Prostate gland (tissue), 2 donors: ENCODE measurements around the gene PRDX2. TPM values are rescaled to one million over a fixed set of nuclear protein-coding genes. Genes with fewer than 3 reads are reported as not detected.

ENCODE experiments used
- DNase-seq: peaks from one replicate; pipeline ENCODE4 v3.0.0-alpha.2; 2019; ENCODE audit warnings: low spot score
- H3K27ac ChIP-seq, 2 donors: fragments of 200-600 bp; sonication (generic); 2 replicates each; pipeline ENCODE4 v1.5.1; 2017 to 2019
- H3K27me3 ChIP-seq: fragments of 200-600 bp; sonication (generic); replicated peaks from 2 replicates; pipeline ENCODE4 v1.5.1; 2019; ENCODE audit not compliant: insufficient read depth
- H3K36me3 ChIP-seq, 2 donors: fragments of 200-600 bp; sonication (generic); 1 replicate in 1 of 2; 2 replicates in 1 of 2; pipeline versions ENCODE4 v1.5.1 to v1.8.1; 2017 to 2019
- H3K4me1 ChIP-seq: fragments of 200-600 bp; sonication (generic); replicated peaks from 2 replicates; pipeline ENCODE4 v1.5.1; 2019
- H3K4me3 ChIP-seq, 2 donors: fragments of 200-600 bp; sonication (generic); 2 replicates each; pipeline ENCODE4 v1.5.1; 2017 to 2019
- H3K9me3 ChIP-seq: fragments of 200-600 bp; sonication (generic); 2 replicates; pipeline ENCODE4 v1.5.1; 2017
- POLR2A ChIP-seq: fragments of 450-650 bp; IDR thresholded peaks from one replicate; pipeline ENCODE4 v1.6.1; 2016; ENCODE audit warnings: antibody characterized with exemption, mild to moderate bottlenecking
- POLR2AphosphoS5 ChIP-seq: sonication (generic); formaldehyde crosslinking; IDR thresholded peaks from one replicate; pipeline ENCODE4 v1.6.1; 2017; ENCODE audit warnings: antibody characterized with exemption
- WGBS: methylation state at CpG from one replicate; pipeline ENCODE4 v1.1.5; 2018; 5-methylcytosine and 5-hydroxymethylcytosine counted together
- intact Hi-C: fragments of 100-400 bp; cut with DNase I; formaldehyde crosslinking; loops from one replicate; pipeline ENCODE4 v1.14.2; 2022
- total RNA-seq, 2 donors: library from RNA; depleted of rRNA; stranded (reverse); fragments of >200 nt; gene quantifications; one replicate each; pipeline ENCODE4 v1.1.0, GENCODE V29; 2016
- TF ChIP-seq, protein P1 (sequence below), 4 experiments: fragments of 200-600 bp in 2 of 4; fragments of 450-650 bp in 2 of 4; sonication (generic) in 2 of 4; IDR thresholded peaks; 1 replicate in 3 of 4; 2 replicates in 1 of 4; pipeline ENCODE4 v1.5.1; 2016 to 2019; ENCODE audit warnings: antibody characterized with exemption in 4 of 4, mild to moderate bottlenecking in 2 of 4, moderate library complexity in 2 of 4

Gene PRDX2
- total RNA-seq, 2 donors from 2014 or later, result 256 to 548 TPM

DNA sequence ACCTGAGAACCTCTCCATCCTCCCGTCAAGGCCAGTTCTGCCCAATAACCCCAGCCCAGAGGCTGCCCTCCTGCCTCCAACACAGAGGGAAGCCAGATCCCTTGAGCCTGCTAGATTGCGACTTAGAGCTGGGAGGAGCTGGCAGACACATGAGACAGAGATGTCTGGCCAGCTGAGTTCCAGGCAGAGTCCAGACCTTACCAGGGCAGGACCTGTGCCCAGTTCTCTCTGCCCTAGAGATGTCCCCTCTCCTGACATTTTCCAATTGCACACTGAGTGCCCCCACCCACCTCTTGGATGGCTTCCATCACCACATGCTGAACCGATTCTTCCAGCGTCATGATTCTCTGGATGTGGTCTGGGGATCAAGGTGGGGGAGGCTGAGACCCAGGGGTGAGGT lies 29.3 kb downstream of the PRDX2 start:
- WGBS, result 75% methylated on average over 4 of the region's 4 CpGs
- Histone ChIP-seq H3K27ac (no peak overlapping the region), H3K36me3 (no peaks in the 10 kb centered on the region), H3K27me3 (no peaks in the 10 kb centered on the region), H3K9me3 (no peaks in the 10 kb centered on the region), H3K4me3 (no peak overlapping the region), H3K4me1 (peaks cover 3% of the 10 kb centered on the region)
- TF ChIP-seq POLR2AphosphoS5 (no peak), POLR2A (no peak)
- TF ChIP-seq, protein P1, sequence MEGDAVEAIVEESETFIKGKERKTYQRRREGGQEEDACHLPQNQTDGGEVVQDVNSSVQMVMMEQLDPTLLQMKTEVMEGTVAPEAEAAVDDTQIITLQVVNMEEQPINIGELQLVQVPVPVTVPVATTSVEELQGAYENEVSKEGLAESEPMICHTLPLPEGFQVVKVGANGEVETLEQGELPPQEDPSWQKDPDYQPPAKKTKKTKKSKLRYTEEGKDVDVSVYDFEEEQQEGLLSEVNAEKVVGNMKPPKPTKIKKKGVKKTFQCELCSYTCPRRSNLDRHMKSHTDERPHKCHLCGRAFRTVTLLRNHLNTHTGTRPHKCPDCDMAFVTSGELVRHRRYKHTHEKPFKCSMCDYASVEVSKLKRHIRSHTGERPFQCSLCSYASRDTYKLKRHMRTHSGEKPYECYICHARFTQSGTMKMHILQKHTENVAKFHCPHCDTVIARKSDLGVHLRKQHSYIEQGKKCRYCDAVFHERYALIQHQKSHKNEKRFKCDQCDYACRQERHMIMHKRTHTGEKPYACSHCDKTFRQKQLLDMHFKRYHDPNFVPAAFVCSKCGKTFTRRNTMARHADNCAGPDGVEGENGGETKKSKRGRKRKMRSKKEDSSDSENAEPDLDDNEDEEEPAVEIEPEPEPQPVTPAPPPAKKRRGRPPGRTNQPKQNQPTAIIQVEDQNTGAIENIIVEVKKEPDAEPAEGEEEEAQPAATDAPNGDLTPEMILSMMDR (IDR thresholded peaks at IDR 0.05), result no peak
- intact Hi-C loops, result loop anchor here (5.0 kb wide), 1 partner anchor 35 kb away; the partner anchor contains the start of gene RNASEH2A
- DNase-seq, result no peak

- Histone ChIP-seq H3K4me1 (peaks cover 3% of the 10 kb centered on the region), H3K27ac (no peak overlapping the region), H3K4me3 (no peak overlapping the region), H3K27me3 (no peaks in the 10 kb centered on the region), H3K36me3 (no peaks in the 10 kb centered on the region), H3K9me3 (no peaks in the 10 kb centered on the region)
- no peak for DNase-seq
- WGBS, result 95% methylated on average over 13 of the region's 13 CpGs
- intact Hi-C loops, result loop anchor here (5.0 kb wide), 1 partner anchor 36 kb away; the partner anchor contains the start of gene RNASEH2A
- TF ChIP-seq POLR2AphosphoS5 (no peak), POLR2A (no peak)
- TF ChIP-seq, protein P1 (IDR thresholded peaks at IDR 0.05), result no peak
These were observed 30.7 kb downstream of the PRDX2 start for GRCh38 chr19:12770922-12771321.

DNA sequence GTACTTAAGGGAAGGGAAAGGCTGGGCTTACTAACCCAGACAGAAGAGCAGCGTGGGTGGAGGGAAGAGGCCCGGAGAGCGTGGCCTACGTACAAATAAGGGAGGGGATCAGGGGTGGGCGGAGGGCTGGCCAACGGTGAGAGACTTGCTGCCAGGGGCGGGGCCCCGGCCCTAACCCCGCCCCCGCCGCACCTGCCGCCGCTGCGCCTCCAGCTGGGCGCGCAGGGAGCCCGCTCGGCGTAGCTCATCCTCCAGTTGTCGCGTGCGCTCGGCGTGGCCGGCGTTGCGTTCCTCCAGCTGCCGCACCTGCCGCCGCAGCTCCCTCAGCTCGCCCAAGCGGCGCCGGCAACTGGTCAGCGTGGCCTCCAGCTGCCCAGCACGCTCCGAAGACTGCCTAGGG lies 31.9 kb downstream of the PRDX2 start:
- WGBS, result 44% methylated on average over 31 of the region's 37 CpGs
- Histone ChIP-seq H3K36me3 (peaks cover 0 to 3% of the 10 kb centered on the region in 2 donors), H3K4me1 (peaks cover 2% of the 10 kb centered on the region), H3K27me3 (no peaks in the 10 kb centered on the region), H3K27ac (no peak overlapping the region), H3K4me3 (no peak overlapping the region), H3K9me3 (no peaks in the 10 kb centered on the region)
- DNase-seq, result no peak
- intact Hi-C loops, result loop anchor here (5.0 kb wide), 1 partner anchor 38 kb away; the partner anchor contains the start of gene RNASEH2A
- TF ChIP-seq POLR2A (no peak), POLR2AphosphoS5 (no peak)
- TF ChIP-seq, protein P1 (IDR thresholded peaks at IDR 0.05), result no peak

DNA sequence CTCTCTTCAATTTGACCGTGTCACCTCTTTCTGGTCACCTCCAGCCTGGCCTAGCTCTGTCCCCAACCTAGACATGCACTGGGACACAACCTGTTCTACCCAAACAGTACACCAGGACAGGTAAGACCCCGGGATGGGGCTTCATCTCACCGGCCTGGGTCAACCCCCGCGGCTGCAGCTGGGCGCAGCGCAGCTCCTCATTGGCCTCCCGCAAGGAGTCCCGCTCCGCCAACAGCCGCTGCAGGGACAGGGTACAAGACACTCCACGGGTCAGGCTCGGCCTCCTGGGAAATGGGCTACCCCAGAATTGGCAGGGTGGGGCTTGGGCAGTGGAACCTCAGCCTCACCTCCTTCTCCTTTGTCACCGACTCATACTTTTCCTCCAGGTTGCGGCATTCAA lies 33.9 kb downstream of the PRDX2 start:
- Histone ChIP-seq H3K27ac (no peak overlapping the region), H3K4me1 (no peaks in the 10 kb centered on the region), H3K4me3 (no peak overlapping the region), H3K9me3 (no peaks in the 10 kb centered on the region), H3K27me3 (no peaks in the 10 kb centered on the region), H3K36me3 (peaks cover 2 to 5% of the 10 kb centered on the region in 2 donors)
- 91% methylated on average over 15 of the region's 15 CpGs for WGBS
- no peak for TF ChIP-seq POLR2A
- TF ChIP-seq, protein P1 (IDR thresholded peaks at IDR 0.05), result no peak
- no peak for TF ChIP-seq POLR2AphosphoS5
- no peak for DNase-seq
- intact Hi-C loops, result loop anchor here (2.0 kb wide), 1 partner anchor 69 kb away; no protein-coding TSS in a partner anchor

DNA sequence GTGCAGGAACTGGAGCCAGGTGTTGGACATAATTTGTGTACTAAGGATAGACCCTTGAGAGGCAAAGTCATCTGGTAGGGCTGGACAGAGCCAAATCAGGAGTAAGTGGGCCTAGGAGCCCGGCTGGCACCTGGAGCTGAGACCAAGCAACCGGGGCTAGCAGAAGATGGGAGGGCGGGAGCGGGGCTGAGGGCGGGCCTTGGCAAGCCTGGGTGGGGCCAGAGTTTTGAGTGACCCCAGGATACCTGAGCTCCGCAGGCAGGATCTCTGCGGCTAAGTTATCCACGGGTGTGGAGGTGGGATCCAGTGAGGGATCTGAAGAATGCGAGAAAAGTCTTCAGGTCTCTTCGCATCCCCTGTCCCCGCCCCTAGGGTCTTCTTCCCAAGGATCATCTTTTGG lies 34.5 kb downstream of the PRDX2 start:
- no peak overlapping the region for H3K4me3 ChIP-seq
- TF ChIP-seq, protein P1 (IDR thresholded peaks at IDR 0.05), result no peak
- TF ChIP-seq POLR2A (no peak), POLR2AphosphoS5 (no peak)
- WGBS, result 91% methylated on average over 11 of the region's 11 CpGs
- H3K27me3 ChIP-seq, result no peaks in the 10 kb centered on the region
- peaks cover 4 to 5% of the 10 kb centered on the region in 2 donors for H3K36me3 ChIP-seq
- no peaks in the 10 kb centered on the region for H3K4me1 ChIP-seq
- DNase-seq, result no peak
- no peak overlapping the region for H3K27ac ChIP-seq
- intact Hi-C loops, result loop anchor here (2.0 kb wide), 1 partner anchor 70 kb away; no protein-coding TSS in a partner anchor
- no peaks in the 10 kb centered on the region for H3K9me3 ChIP-seq
